ENCODE data around the gene FGFR3.

- no peak for TF ChIP-seq POLR2AphosphoS5 (IDR thresholded peaks at IDR 0.05; ENCODE audit: low read depth, low read length)
- TF ChIP-seq POLR2A (IDR thresholded peaks at IDR 0.05; ENCODE audit: low read depth, low read length), result no peak
- TF ChIP-seq TAF1 (IDR thresholded peaks at IDR 0.05; ENCODE audit: borderline replicate concordance, low read depth, low read length), result no peak
Observed at GRCh38 chr4:1751155-1751918, 41.8 kb upstream of the FGFR3 start.

All from GM12892 (cell line).